GM12878 (cell line): ENCODE data around the gene YAF2. TPM values are rescaled to one million over a fixed set of nuclear protein-coding genes. Genes with fewer than 3 reads are reported as not detected.
"Not testable (repeated sequence)": the region's sequence is repeated elsewhere in the genome, so short reads cannot be mapped to it uniquely, and the experiment has no call there.

ENCODE experiments used
- ATAC-seq: fragments of 200-7000 bp; cut with Tn5 transposase; 3 replicates; pipeline ENCODE4 v1.9.1; 2020; ENCODE audit warnings: mild to moderate bottlenecking, moderate library complexity
- BruUV-seq: library from RNA; stranded (reverse); fragments of 400-500 nt; replicated peaks from 2 replicates; lab custom pipeline; 2021; lab: Mats Ljungman, UMichigan
- CTCF ChIA-PET: fragments of 300-600 bp; sonication (Branson Sonifier 250); formaldehyde crosslinking; extraction: SDS; loops from one replicate; lab custom pipeline; 2021; ENCODE audit warnings: inconsistent platforms; lab: Yijun Ruan, JAX
- POLR2A ChIA-PET: fragments of 350-600 bp; formaldehyde crosslinking; extraction: SDS; loops from one replicate; lab custom pipeline; 2021; ENCODE audit warnings: inconsistent platforms; lab: Charles Lee
- RAD21 ChIA-PET: fragments of 300-600 bp; sonication (Branson Sonifier 250); formaldehyde crosslinking; loops from one replicate; lab custom pipeline; 2023; ENCODE audit warnings: antibody characterized with exemption; ENCODE audit not compliant: unreplicated experiment; lab: Charles Lee
- SMC1A ChIA-PET: fragments of 300-600 bp; sonication (Branson Sonifier 250); formaldehyde crosslinking; loops from one replicate; lab custom pipeline; 2023; ENCODE audit not compliant: unreplicated experiment, uncharacterized antibody; lab: Charles Lee
- DNase-seq: peaks from one replicate; pipeline ENCODE4 v3.0.0-alpha.2; 2011; ENCODE audit warnings: low read depth, low spot score
- FAIRE-seq: peaks from 3 replicates; lab custom pipeline; 2011; peaks lifted over from hg19 to GRCh38; lab: Jason Lieb, UNC
- H2AFZ ChIP-seq: 2 replicates; pipeline ENCODE4 v1.6.0; 2011; ENCODE audit warnings: low read depth, low read length, control low read depth; ENCODE audit not compliant: control insufficient read depth
- H3K27ac ChIP-seq: 2 replicates; pipeline ENCODE4 v1.5.1; 2011; ENCODE audit warnings: control low read depth; ENCODE audit not compliant: control insufficient read depth, insufficient read depth
- H3K27me3 ChIP-seq, 2 experiments: replicated peaks in 1 of 2; 2 replicates each; pipeline versions ENCODE4 v1.6.0 to v1.6.1; 2011; ENCODE audit warnings: low read length in 1 of 2; ENCODE audit not compliant: control insufficient read depth in 2 of 2, insufficient read depth in 2 of 2
- H3K36me3 ChIP-seq, 2 experiments: 2 replicates each; pipeline ENCODE4 v1.5.1; 2011; ENCODE audit warnings: low read length in 1 of 2; ENCODE audit not compliant: control insufficient read depth in 2 of 2, insufficient read depth in 2 of 2
- H3K4me1 ChIP-seq: 2 replicates; pipeline ENCODE4 v1.6.1; 2011; ENCODE audit warnings: mild to moderate bottlenecking, low read length, moderate library complexity, mixed read lengths; ENCODE audit not compliant: control insufficient read depth, insufficient read depth
- H3K4me2 ChIP-seq: 2 replicates; pipeline ENCODE4 v1.6.0; 2011; ENCODE audit warnings: control low read depth; ENCODE audit not compliant: control insufficient read depth, insufficient read depth
- H3K4me3 ChIP-seq: fragments of 200-600 bp; sonication (generic); 2 replicates; pipeline ENCODE4 v1.5.1; 2016
- H3K79me2 ChIP-seq: 2 replicates; pipeline ENCODE4 v1.6.0; 2011; ENCODE audit warnings: low read length; ENCODE audit not compliant: control insufficient read depth, insufficient read depth
- H3K9ac ChIP-seq: 2 replicates; pipeline ENCODE4 v1.8.0; 2011; ENCODE audit warnings: low read length, control low read depth, mixed read lengths; ENCODE audit not compliant: control insufficient read depth, insufficient read depth
- H3K9me3 ChIP-seq: replicated peaks from 3 replicates; pipeline ENCODE4 v1.5.1; 2011; ENCODE audit warnings: mild to moderate bottlenecking, low read length; ENCODE audit not compliant: control insufficient read depth, insufficient read depth
- H4K20me1 ChIP-seq: 2 replicates; pipeline ENCODE4 v1.6.0; 2011; ENCODE audit not compliant: control insufficient read depth, insufficient read depth
- WGBS: methylation state at CpG from one replicate; pipeline ENCODE4 v1.1.6; 2016; ENCODE audit warnings: low lambda C conversion rate; ENCODE audit not compliant: insufficient replicate concordance, insufficient coverage; ENCODE audit errors: missing lambda C conversion rate; 5-methylcytosine and 5-hydroxymethylcytosine counted together
- in situ Hi-C: fragments of 300-500 bp; cut with MboI; formaldehyde crosslinking; loops from 9 replicates; pipeline ENCODE4 v1.14.3; 2018; ENCODE audit warnings: mixed read lengths
- intact Hi-C: fragments of 100-400 bp; cut with micrococcal nuclease; formaldehyde crosslinking; loops from one replicate; pipeline ENCODE4 v1.14.2; 2022; ENCODE audit not compliant: unreplicated experiment
- polyA plus RNA-seq, 11 experiments: library from polyadenylated mRNA; depleted of rRNA in 4 of 11; unstranded in 6 of 11; stranded (reverse) in 5 of 11; fragments of >200 nt; fragmentation: Nextera tagmentation in 4 of 11; fragmentation: Illumina TruSeq in 1 of 11; extraction: Ambion mirVana in 4 of 11; extraction: Trizol in 1 of 11; gene quantifications; 1 replicate in 1 of 11; 2 replicates in 10 of 11; pipeline versions ENCODE4 v1.2.1 to v1.2.3, GENCODE V29; 2011 to 2016; ENCODE audit warnings: inconsistent platforms in 2 of 11, missing spikeins in 2 of 11, low read depth in 1 of 11
- total RNA-seq, 4 experiments: library from RNA; depleted of rRNA in 3 of 4; stranded (reverse); fragments of >200 nt in 3 of 4; fragmentation: Illumina TruSeq in 1 of 4; extraction: Trizol in 1 of 4; gene quantifications; 2 replicates each; pipeline versions ENCODE4 v1.2.1 to v1.2.3, GENCODE V29; 2013 to 2021

Gene YAF2
- total and polyA plus RNA-seq, 10 of the 15 experiments (the other 5 are each of a cell fraction or from before 2014, with no cell fraction given), result 18.8 to 36.6 (median 23.0) TPM

GRCh38 chr12:42252645-42253044 lies 14.6 kb upstream of the YAF2 start:
- H3K27me3 ChIP-seq, H4K20me1 ChIP-seq, H3K4me3 ChIP-seq, H3K36me3 ChIP-seq, CTCF ChIA-PET, H3K27ac ChIP-seq, POLR2A ChIA-PET, ATAC-seq, SMC1A ChIA-PET, in situ Hi-C loops, H3K4me1 ChIP-seq, H2AFZ ChIP-seq, FAIRE-seq, H3K79me2 ChIP-seq, H3K4me2 ChIP-seq, RAD21 ChIA-PET, H3K9ac ChIP-seq, H3K9me3 ChIP-seq, DNase-seq, intact Hi-C loops, BruUV-seq: not testable (repeated sequence)
- WGBS, result 50% methylated on average over 1 of the region's 1 CpG

DNA sequence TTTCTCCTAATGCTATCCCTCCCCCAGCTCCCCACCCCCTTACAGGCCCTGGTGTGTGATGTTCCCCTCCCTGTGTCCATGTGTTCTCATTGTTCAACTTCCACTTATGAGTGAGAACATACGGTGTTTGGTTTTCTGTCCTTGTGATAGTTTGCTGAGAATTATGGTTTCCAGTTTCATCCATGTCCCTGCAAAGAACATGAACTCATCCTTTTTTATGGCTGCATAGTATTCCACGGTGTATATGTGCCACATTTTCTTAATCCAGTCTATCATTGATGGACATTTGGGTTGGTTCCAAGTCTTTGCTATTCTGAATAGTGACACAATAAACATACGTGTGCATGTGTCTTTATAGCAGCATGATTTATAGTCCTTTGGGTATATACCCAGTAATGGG lies 11.0 kb upstream of the YAF2 start:
- H3K79me2 ChIP-seq, H3K4me1 ChIP-seq, H3K4me2 ChIP-seq, intact Hi-C loops, DNase-seq, BruUV-seq, H3K27me3 ChIP-seq, H4K20me1 ChIP-seq, H3K9ac ChIP-seq, RAD21 ChIA-PET, ATAC-seq, in situ Hi-C loops, H3K4me3 ChIP-seq, H3K27ac ChIP-seq, SMC1A ChIA-PET, H2AFZ ChIP-seq, CTCF ChIA-PET, FAIRE-seq, H3K9me3 ChIP-seq, POLR2A ChIA-PET, H3K36me3 ChIP-seq: not testable (repeated sequence)
- WGBS, result 90% methylated on average over 3 of the region's 3 CpGs
